ENCODE data around the gene CCP110.

DNA sequence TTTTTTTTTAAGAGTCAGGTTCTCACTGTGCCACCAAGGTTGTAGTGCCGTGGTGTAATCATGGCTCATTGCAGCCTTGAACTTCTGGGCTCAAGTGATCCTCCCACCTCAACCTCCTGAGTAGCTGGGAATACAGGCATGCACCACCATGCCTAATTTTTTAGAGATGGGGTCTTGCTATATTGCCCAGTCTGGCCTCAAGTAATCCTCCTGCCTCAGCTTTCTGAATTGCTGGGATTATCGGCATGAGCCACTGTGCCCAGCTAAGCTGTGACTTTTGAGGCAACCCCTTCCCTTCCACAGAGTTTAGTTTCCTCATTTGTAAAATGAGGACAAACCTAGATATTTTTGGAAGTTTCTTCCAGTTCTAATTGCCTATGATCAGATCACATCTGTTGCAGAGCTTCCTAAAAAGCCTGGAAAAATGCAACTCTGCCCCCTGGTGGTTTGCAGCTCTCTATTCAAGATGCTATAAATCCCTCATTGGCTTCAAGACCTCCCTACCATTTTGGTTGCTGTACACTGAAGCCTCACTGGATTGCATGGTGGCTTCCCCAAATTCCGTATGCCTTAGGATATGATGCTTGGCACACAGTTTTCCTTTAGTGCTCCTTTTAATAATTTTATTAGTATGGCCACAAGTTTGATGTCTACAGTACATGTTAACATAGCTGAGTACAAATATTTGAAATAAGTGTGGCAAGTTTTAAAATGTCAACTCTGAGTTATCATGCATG lies 21.2 kb upstream of the CCP110 start:
- TF ChIP-seq, protein P1, sequence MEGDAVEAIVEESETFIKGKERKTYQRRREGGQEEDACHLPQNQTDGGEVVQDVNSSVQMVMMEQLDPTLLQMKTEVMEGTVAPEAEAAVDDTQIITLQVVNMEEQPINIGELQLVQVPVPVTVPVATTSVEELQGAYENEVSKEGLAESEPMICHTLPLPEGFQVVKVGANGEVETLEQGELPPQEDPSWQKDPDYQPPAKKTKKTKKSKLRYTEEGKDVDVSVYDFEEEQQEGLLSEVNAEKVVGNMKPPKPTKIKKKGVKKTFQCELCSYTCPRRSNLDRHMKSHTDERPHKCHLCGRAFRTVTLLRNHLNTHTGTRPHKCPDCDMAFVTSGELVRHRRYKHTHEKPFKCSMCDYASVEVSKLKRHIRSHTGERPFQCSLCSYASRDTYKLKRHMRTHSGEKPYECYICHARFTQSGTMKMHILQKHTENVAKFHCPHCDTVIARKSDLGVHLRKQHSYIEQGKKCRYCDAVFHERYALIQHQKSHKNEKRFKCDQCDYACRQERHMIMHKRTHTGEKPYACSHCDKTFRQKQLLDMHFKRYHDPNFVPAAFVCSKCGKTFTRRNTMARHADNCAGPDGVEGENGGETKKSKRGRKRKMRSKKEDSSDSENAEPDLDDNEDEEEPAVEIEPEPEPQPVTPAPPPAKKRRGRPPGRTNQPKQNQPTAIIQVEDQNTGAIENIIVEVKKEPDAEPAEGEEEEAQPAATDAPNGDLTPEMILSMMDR (IDR thresholded peaks at IDR 0.05), result no peak
- TF ChIP-seq POLR2A (IDR thresholded peaks at IDR 0.05), result no peak
